Body of pancreas (tissue), 4 donors: ENCODE results near the gene KRT38.

Experiments
- POLR2A ChIP-seq, 3 donors: fragments of 450-650 bp; IDR thresholded peaks; one replicate each; pipeline ENCODE4 v1.6.1; 2016; ENCODE audit warnings: antibody characterized with exemption in 3 of 3, mild to moderate bottlenecking in 2 of 3
- TF ChIP-seq, protein P1 (sequence below), 7 experiments: fragments of 450-650 bp in 4 of 7; fragments of 200-600 bp in 3 of 7; sonication (generic) in 3 of 7; IDR thresholded peaks; one replicate each; pipeline ENCODE4 v1.5.1; 2016 to 2019; ENCODE audit warnings: antibody characterized with exemption in 7 of 7

GRCh38 chr17:41417576-41418015 lies 23.2 kb downstream of the KRT38 start:
- TF ChIP-seq, protein P1, sequence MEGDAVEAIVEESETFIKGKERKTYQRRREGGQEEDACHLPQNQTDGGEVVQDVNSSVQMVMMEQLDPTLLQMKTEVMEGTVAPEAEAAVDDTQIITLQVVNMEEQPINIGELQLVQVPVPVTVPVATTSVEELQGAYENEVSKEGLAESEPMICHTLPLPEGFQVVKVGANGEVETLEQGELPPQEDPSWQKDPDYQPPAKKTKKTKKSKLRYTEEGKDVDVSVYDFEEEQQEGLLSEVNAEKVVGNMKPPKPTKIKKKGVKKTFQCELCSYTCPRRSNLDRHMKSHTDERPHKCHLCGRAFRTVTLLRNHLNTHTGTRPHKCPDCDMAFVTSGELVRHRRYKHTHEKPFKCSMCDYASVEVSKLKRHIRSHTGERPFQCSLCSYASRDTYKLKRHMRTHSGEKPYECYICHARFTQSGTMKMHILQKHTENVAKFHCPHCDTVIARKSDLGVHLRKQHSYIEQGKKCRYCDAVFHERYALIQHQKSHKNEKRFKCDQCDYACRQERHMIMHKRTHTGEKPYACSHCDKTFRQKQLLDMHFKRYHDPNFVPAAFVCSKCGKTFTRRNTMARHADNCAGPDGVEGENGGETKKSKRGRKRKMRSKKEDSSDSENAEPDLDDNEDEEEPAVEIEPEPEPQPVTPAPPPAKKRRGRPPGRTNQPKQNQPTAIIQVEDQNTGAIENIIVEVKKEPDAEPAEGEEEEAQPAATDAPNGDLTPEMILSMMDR (IDR thresholded peaks at IDR 0.05), result peak in 3 of 7 experiments; percentile 3 to 16 (median 6)
- no peak for TF ChIP-seq POLR2A (IDR thresholded peaks at IDR 0.05)
